Adrenal gland (tissue), 12 donors: Measurements from ENCODE around the gene GNAQ. TPM values are rescaled to one million over a fixed set of nuclear protein-coding genes. Genes with fewer than 3 reads are reported as not detected.

Experiments
- DNase-seq, 7 donors: peaks; one replicate each; pipeline ENCODE4 v3.0.0-alpha.2; 2019 to 2020
- H3K27ac ChIP-seq, 5 donors: fragments of 200-600 bp; sonication (generic) in 4 of 5; 1 replicate in 3 of 5; 2 replicates in 2 of 5; pipeline versions ENCODE4 v1.5.1 to v1.8.0; 2016 to 2020; ENCODE audit warnings: mild to moderate bottlenecking in 1 of 5
- H3K27me3 ChIP-seq: fragments of 200-600 bp; 2 replicates; pipeline ENCODE4 v1.8.0; 2021
- H3K36me3 ChIP-seq, 2 donors: fragments of 200-600 bp; replicated peaks in 1 of 2; 1 replicate in 1 of 2; 2 replicates in 1 of 2; pipeline versions ENCODE4 v1.5.1 to v1.8.0; 2018 to 2022
- H3K4me1 ChIP-seq, 2 donors: fragments of 200-600 bp; replicated peaks in 1 of 2; 1 replicate in 1 of 2; 2 replicates in 1 of 2; pipeline versions ENCODE4 v1.5.1 to v1.8.0; 2018 to 2021
- H3K4me3 ChIP-seq, 4 donors: fragments of 200-600 bp; sonication (generic) in 3 of 4; one replicate each; pipeline ENCODE4 v1.5.1; 2016 to 2018
- H3K9me3 ChIP-seq, 3 donors: fragments of 200-600 bp; sonication (generic) in 1 of 3; replicated peaks in 1 of 3; 1 replicate in 2 of 3; 2 replicates in 1 of 3; pipeline versions ENCODE4 v1.5.1 to v1.8.0; 2016 to 2021
- CTCF ChIP-seq, 6 experiments: fragments of 450-650 bp in 4 of 6; fragments of 200-600 bp in 2 of 6; sonication (generic) in 1 of 6; IDR thresholded peaks; 1 replicate in 5 of 6; 2 replicates in 1 of 6; pipeline versions ENCODE4 v1.5.1 to v1.8.0; 2016 to 2021; ENCODE audit warnings: antibody characterized with exemption in 6 of 6, mild to moderate bottlenecking in 2 of 6, moderate library complexity in 1 of 6
- POLR2A ChIP-seq, 2 donors: fragments of 450-650 bp; IDR thresholded peaks; one replicate each; pipeline ENCODE4 v1.6.1; 2017; ENCODE audit warnings: antibody characterized with exemption in 2 of 2, mild to moderate bottlenecking in 2 of 2, moderate library complexity in 1 of 2
- WGBS, 4 donors: extraction: QIAGEN DNeasy Blood & Tissue Kit in 2 of 4; methylation state at CpG; one replicate each; pipeline versions ENCODE4 v1.1.5 to v1.1.7; 2013 to 2017; 5-methylcytosine and 5-hydroxymethylcytosine counted together
- intact Hi-C, 2 donors: fragments of 100-400 bp; cut with DNase I; formaldehyde crosslinking; loops; one replicate each; pipeline versions ENCODE4 v1.14.1 to v1.15.0; 2022 to 2023
- polyA plus RNA-seq, 3 donors: library from polyadenylated mRNA; stranded (reverse); fragments of 200-250 nt in 2 of 3; fragments of 350-450 nt in 1 of 3; fragmentation: Illumina TruSeq in 1 of 3; extraction: RNeasy Lipid Tissue Mini Kit (QIAGEN cat#74804) in 1 of 3; gene quantifications; one replicate each; pipeline ENCODE4 v1.2.3, GENCODE V29; 2013 to 2014
- total RNA-seq, 9 donors: library from RNA; depleted of rRNA in 4 of 9; stranded (reverse); fragments of >200 nt in 4 of 9; fragments of 120-200 nt in 1 of 9; fragmentation: NEBNext Ultra II Directional in 1 of 9; extraction: Animal tissue kit (Norgen Biotek cat#: 25700) in 1 of 9; gene quantifications; one replicate each; pipeline versions ENCODE4 v1.1.0 to v1.2.4, GENCODE V29; 2013 to 2023
- donor health status: healthy with polysubstance abuse.
- donor health status: Bipolar disorder and iron deficiency.
- donor health status: DM: yes; HTN: yes; CAD: no.
- donor health status: DM: no; HTN: no; CAD: no.
- donor health status: DM: no; HTN: no; CAD: no.
- donor health status: DM: yes; HTN: yes; CAD: no.

The GNAQ gene
- total and polyA plus RNA-seq, 12 donors = 15.8 to 71.7 (median 45.1) TPM

- Histone ChIP-seq H3K9me3 (no peaks in the 10 kb centered on the region), H3K4me3 (no peak overlapping the region), H3K27ac (no peak overlapping the region), H3K27me3 (no peaks in the 10 kb centered on the region), H3K4me1 (peaks cover 25 to 56% of the 10 kb centered on the region in 2 donors), H3K36me3 (no peaks in the 10 kb centered on the region)
- no peak for DNase-seq
- TF ChIP-seq POLR2A (IDR thresholded peaks at IDR 0.05) (no peak), CTCF (IDR thresholded peaks at IDR 0.05) (no peak)
- WGBS, 4 donors = 94 to 97% (median 94%) methylated on average over 4 of the region's 4 CpGs
- intact Hi-C loops = no loop called here
Measured at GRCh38 chr9:77825361-77825760, 206.2 kb downstream of the GNAQ start.

GRCh38 chr9:77820293-77820954, 211.2 kb downstream of the GNAQ start:
- H3K36me3 ChIP-seq = no peaks in the 10 kb centered on the region
- WGBS, 4 donors = 32 to 42% (median 36%) methylated on average over 3 of the region's 3 CpGs
- peak overlapping the region; percentile 51 to 69 (median 65) for H3K27ac ChIP-seq
- no peaks in the 10 kb centered on the region for H3K27me3 ChIP-seq
- H3K4me1 ChIP-seq = peaks cover 17 to 40% of the 10 kb centered on the region in 2 donors
- intact Hi-C loops = no loop called here
- no peak overlapping the region for H3K4me3 ChIP-seq
- no peaks in the 10 kb centered on the region for H3K9me3 ChIP-seq
- TF ChIP-seq POLR2A (IDR thresholded peaks at IDR 0.05) (no peak), CTCF (IDR thresholded peaks at IDR 0.05) (no peak)
- DNase-seq = peak in 4 of 7 donors; percentile 21 to 42 (median 33)

GRCh38 chr9:77819657-77820056, 212.0 kb downstream of the GNAQ start:
- Histone ChIP-seq H3K27me3 (no peaks in the 10 kb centered on the region), H3K27ac (peak overlapping the region in 4 of 5 donors; percentile 23 to 69 (median 51)), H3K36me3 (no peaks in the 10 kb centered on the region), H3K9me3 (no peaks in the 10 kb centered on the region), H3K4me3 (no peak overlapping the region), H3K4me1 (peaks cover 17 to 40% of the 10 kb centered on the region in 2 donors)
- 47 to 73% (median 69%) methylated on average over 1 of the region's 1 CpG for WGBS, 4 donors
- intact Hi-C loops = no loop called here
- DNase-seq = no peak
- TF ChIP-seq POLR2A (IDR thresholded peaks at IDR 0.05) (no peak), CTCF (IDR thresholded peaks at IDR 0.05) (peak in 4 of 6 experiments; percentile 13 to 21 (median 16))

- intact Hi-C loops = no loop called here
- Histone ChIP-seq H3K4me3 (no peak overlapping the region), H3K27ac (no peak overlapping the region), H3K4me1 (peaks cover 17 to 35% of the 10 kb centered on the region in 2 donors), H3K9me3 (no peaks in the 10 kb centered on the region), H3K27me3 (no peaks in the 10 kb centered on the region), H3K36me3 (no peaks in the 10 kb centered on the region)
- 90 to 95% (median 94%) methylated on average over 7 of the region's 7 CpGs for WGBS, 4 donors
- no peak for DNase-seq
- no peak for TF ChIP-seq POLR2A (IDR thresholded peaks at IDR 0.05)
- TF ChIP-seq CTCF (IDR thresholded peaks at IDR 0.05) = no peak
Measured at GRCh38 chr9:77817590-77818311, 213.9 kb downstream of the GNAQ start.
